Measurements from ENCODE around the gene RABGAP1L. TPM values are rescaled to one million over a fixed set of nuclear protein-coding genes. Genes with fewer than 3 reads are reported as not detected.

The RABGAP1L gene
- total RNA-seq, 1 donor from 2014 or later = 48.5 TPM

GRCh38 chr1:174258148-174258550 is 98.8 kb downstream of the RABGAP1L start:
- peaks cover 2% of the 10 kb centered on the region for H3K36me3 Mint-ChIP-seq
- H3K9me3 Mint-ChIP-seq = no peaks in the 10 kb centered on the region
- H3K4me1 Mint-ChIP-seq = no peaks in the 10 kb centered on the region
- H3K27ac Mint-ChIP-seq = no peak overlapping the region
- DNase-seq (ENCODE audit: low spot score in 2 of 2, unreplicated experiment in 2 of 2) = no peak
- TF ChIP-seq CTCF (IDR thresholded peaks at IDR 0.05; ENCODE audit: unreplicated experiment) = peak; percentile 76
- no peaks in the 10 kb centered on the region for H3K27me3 Mint-ChIP-seq (ENCODE audit: low read depth)
- H3K4me3 Mint-ChIP-seq = no peak overlapping the region

DNA sequence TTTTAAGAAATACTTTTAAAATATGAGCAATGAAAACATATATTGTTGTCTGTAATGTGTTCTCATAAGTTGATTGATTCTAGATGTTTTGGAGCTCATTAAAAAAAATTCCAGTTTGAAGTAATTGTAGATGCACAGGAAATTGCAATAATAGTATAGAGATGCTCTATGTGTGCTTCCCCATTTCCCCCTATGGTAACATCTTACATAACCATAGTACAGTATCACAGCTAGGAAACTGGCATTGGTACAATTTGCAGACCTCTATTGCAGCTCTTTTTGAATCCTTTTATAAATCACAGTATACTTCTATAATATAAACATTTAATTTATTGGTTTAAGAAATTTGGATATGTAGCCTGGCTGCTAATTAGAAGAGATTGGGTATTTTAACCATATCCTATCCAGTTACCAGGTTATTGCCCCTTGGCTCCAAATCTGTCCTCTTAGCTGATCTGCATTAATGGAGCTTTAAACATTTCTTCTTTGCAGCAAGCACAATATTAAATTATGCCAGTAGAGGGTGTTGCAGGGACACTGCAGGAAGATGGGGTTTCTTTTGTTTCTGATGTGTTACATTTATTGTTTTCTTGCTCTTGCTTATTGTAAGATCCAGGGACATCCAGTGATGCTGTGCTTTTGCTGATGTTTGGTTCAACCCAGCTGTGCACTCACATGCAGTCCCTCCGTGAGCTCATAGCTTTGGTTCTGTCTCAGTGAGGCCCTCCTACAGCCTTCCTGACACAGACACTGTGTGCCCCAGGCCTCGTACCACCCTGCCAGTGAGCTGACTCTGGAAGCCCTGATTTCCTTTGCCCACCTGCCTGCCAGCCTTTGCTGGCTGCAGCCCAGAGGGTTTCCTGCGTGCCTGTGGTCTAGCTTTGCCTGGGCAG is 103.3 kb downstream of the RABGAP1L start:
- H3K9me3 Mint-ChIP-seq = no peaks in the 10 kb centered on the region
- H3K27ac Mint-ChIP-seq = no peak overlapping the region
- H3K36me3 Mint-ChIP-seq = no peaks in the 10 kb centered on the region
- H3K27me3 Mint-ChIP-seq (ENCODE audit: low read depth) = no peaks in the 10 kb centered on the region
- no peak overlapping the region for H3K4me3 Mint-ChIP-seq
- H3K4me1 Mint-ChIP-seq = peaks cover 10% of the 10 kb centered on the region
- peak; percentile 50 for TF ChIP-seq CTCF (IDR thresholded peaks at IDR 0.05; ENCODE audit: unreplicated experiment)
- DNase-seq (ENCODE audit: low spot score in 2 of 2, unreplicated experiment in 2 of 2) = no peak

- Mint-ChIP-seq H3K27me3 (ENCODE audit: low read depth) (no peaks in the 10 kb centered on the region), H3K36me3 (no peaks in the 10 kb centered on the region), H3K4me1 (peaks cover 10% of the 10 kb centered on the region), H3K4me3 (no peak overlapping the region), H3K27ac (no peak overlapping the region), H3K9me3 (no peaks in the 10 kb centered on the region)
- TF ChIP-seq CTCF (IDR thresholded peaks at IDR 0.05; ENCODE audit: unreplicated experiment) = no peak
- DNase-seq (ENCODE audit: low spot score in 2 of 2, unreplicated experiment in 2 of 2) = no peak
Observed at GRCh38 chr1:174265282-174265681, 106.0 kb downstream of the RABGAP1L start.

DNA sequence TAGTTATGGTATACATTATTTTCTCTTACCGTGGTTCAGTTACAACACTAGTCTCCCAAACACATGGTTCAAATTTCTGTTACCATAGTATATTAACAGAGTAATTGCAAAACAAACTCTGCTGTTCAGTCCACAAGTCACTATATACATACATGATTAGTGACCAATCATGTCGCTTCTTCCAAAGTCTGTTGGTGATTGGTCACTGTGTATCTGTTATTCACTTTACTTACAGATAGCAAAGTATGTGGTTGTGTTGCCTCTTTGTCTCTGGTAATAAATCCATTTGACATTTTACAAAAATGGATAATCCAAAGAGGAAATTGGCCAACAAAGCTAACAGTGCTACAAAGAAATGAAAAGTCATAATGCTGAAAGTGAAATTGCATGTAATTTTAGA is 107.2 kb downstream of the RABGAP1L start:
- H3K4me3 Mint-ChIP-seq = no peak overlapping the region
- no peaks in the 10 kb centered on the region for H3K9me3 Mint-ChIP-seq
- peaks cover 10% of the 10 kb centered on the region for H3K4me1 Mint-ChIP-seq
- no peaks in the 10 kb centered on the region for H3K36me3 Mint-ChIP-seq
- no peak for TF ChIP-seq CTCF (IDR thresholded peaks at IDR 0.05; ENCODE audit: unreplicated experiment)
- no peak overlapping the region for H3K27ac Mint-ChIP-seq
- H3K27me3 Mint-ChIP-seq (ENCODE audit: low read depth) = no peaks in the 10 kb centered on the region
- no peak for DNase-seq (ENCODE audit: low spot score in 2 of 2, unreplicated experiment in 2 of 2)

DNA sequence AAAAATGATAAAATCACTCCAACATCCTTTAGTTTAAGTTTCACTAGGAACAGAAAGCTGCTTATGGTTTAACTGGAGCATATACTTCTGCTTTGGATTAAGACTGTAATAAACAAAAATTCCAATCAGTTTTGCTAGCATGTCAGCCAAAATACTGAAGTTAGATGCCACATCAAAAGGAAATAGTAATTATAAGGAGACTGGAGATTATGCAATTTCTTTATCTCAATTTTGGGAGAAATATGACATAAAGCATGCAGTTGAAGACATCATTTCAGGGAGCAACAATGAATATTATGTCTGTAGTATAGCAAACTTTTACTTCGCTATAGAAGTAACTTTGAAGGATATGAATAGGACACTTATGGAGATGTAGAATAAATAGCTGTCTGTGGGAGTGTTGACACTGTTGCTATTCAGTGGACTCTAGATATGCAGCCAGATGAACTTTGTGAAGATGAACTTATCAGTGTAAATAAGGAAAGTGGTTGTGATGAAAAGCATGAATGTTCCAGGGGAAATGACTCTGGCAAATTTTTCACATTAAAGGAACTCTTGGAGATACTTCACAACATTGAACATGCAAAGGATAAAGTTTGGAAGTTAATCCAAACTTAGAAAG is 107.8 kb downstream of the RABGAP1L start:
- H3K27ac Mint-ChIP-seq = peak overlapping the region; percentile 15
- peaks cover 10% of the 10 kb centered on the region for H3K4me1 Mint-ChIP-seq
- TF ChIP-seq CTCF (IDR thresholded peaks at IDR 0.05; ENCODE audit: unreplicated experiment) = no peak
- no peaks in the 10 kb centered on the region for H3K36me3 Mint-ChIP-seq
- no peaks in the 10 kb centered on the region for H3K27me3 Mint-ChIP-seq (ENCODE audit: low read depth)
- DNase-seq (ENCODE audit: low spot score in 2 of 2, unreplicated experiment in 2 of 2) = no peak
- no peaks in the 10 kb centered on the region for H3K9me3 Mint-ChIP-seq
- no peak overlapping the region for H3K4me3 Mint-ChIP-seq
